Hematopoietic multipotent progenitor cell treated with erythropoietin and hydrocortisone succinate and interleukin-3 and kit ligand, for 17 days (in vitro differentiated cells): ENCODE measurements around the gene MORN1.

Experiments
- DNase-seq: peaks from one replicate; pipeline ENCODE4 v3.0.0-alpha.2; 2015; ENCODE audit warnings: low spot score

MORN1 gene

DNA sequence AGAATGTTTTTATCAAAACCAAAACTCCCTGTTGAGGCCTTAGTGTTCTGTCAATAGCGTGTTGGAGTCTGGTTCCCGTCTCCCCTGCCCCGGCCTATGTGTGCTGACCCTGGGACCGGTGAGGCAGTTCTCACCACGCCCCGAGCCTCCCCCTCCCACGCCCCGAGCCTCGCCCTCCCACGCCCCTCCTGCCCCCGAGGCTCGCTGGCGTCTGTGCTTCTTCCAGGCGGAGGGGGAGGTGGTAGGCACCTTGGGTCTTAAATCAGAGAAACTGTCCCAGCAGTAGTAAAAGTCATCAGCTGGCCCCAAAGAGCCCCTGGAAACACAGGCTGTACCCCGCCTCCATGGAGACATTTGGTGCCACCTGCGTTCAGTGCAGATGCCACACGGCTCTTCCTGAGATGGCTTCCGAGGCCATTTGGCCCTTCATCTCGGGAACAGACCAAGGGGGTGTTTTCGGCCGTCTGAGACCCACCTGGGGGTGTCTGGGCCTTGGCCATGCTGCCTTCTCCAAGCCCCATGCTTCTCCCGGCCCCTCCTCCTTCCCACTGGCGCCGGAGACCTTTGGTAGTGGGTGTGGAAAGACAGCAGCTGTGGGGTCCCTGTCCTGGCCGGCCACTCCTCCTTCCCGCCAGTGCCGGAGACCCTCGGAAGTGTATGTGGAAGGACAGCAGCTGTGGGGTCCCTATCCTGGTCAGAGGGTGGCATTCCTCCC, 118.5 kb downstream of the MORN1 start:
- no peak for DNase-seq

DNA sequence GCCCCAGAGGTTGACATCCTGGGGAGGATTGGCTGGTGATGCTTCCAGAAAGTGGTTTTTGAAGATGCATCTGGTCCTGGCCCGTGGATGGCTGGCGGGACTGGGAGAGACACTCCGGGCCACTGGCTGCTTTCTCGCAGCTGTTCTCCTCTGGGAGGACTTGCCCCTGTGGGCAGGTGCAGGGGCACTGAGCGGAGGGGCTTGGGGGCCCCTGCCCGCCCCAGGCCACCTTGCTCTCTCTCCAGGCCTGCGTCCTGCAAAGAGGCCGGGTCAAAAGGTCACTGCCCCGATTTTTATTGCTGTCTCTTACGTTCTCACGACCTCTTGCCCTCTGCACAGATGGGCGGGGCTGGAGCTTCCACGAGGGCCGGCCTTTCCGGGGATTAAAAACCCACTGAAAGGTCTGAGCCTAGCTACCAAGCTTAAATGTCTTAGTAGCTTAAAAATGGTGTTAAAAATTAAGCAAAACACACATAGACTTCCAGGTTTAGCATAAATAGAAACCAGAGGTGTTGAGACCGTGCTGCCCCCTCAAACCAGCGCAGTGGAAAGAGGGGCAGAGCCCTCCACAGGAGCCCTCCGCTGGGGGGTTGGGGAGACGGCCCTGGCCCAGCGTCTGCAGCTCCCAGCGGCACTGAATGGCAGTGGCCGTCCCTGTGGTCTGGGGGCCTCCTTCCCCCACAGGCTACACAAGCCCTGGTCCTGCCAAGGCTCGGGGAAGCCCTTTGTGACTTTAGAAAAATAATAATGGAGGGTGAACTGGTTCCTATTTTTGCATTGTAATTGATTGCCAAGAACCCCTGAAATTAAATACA, 119.3 kb downstream of the MORN1 start:
- no peak for DNase-seq
